HG03103 (cell line): Measurements from ENCODE around the gene COX6B2.

Experiments used
- ATAC-seq: cut with Tn5 transposase; IDR thresholded peaks from one replicate; pipeline ENCODE4 v1.9.1; 2021; ENCODE audit warnings: low read depth; ENCODE audit not compliant: unreplicated experiment

COX6B2 gene

GRCh38 chr19:55383279-55384130 is 29.0 kb upstream of the COX6B2 start:
- no peak for ATAC-seq

DNA sequence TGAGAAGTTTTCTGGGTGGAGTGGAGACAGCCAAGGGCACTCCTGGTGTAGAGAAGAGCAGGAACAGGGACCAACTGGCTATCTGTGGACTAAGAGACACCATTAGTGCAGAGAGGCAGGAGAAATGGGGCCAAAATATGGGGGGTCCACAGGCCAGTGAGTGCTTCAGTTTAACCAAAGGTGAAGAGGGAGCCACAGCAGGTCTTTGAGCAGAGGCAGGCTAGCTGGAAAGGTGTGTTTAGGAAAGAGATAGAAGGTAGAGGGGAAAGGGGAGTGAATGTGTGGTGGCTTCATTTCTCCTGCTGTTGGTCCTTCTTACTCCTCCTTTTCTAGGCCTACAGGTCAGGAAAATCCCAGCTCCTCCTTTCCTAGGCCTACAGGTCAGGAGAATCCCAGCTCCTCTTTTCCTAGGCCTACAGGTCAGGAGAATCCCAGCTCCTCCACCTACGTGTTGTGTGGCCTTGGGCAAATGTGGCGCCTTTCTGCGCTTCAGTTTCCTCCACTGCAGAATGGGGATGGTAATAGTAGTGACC is 28.1 kb upstream of the COX6B2 start:
- no peak for ATAC-seq

DNA sequence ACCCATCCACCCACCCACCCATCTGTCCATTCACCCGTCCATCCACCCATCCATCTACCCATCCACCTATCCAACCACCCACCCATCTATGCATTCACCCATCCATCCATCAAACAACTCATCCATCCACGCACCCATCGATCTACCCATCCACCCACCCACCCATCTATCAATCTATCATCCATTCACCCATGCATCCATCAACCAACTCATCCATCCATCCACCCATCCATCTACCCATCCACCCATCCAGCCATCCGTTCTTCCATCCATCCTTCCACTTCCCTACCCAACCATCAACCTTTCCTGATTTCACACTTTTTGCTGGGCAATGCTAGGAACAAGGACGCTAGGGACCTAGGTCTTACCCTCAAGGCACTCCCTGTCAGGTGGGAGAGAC is 27.5 kb upstream of the COX6B2 start:
- no peak for ATAC-seq

DNA sequence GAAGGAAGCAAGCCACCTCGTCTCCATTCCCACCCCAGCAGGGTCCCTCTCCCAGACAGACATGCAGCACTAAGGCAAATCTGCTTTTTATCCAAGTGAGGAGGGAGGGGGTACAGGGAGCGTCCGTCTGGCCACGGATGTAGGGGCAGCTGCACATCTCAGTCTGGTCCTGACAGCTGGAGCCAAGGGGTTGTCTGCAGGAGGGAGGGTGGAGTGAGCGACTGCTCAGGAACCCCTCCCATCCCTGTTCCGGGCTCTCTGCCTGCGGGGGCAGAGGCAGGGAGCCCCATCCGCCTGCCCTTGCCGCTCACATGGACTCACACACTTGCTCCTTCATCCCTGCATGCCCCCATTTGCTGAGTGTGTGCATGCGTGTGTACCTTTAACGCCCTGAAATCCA is 24.7 kb upstream of the COX6B2 start:
- ATAC-seq = no peak

DNA sequence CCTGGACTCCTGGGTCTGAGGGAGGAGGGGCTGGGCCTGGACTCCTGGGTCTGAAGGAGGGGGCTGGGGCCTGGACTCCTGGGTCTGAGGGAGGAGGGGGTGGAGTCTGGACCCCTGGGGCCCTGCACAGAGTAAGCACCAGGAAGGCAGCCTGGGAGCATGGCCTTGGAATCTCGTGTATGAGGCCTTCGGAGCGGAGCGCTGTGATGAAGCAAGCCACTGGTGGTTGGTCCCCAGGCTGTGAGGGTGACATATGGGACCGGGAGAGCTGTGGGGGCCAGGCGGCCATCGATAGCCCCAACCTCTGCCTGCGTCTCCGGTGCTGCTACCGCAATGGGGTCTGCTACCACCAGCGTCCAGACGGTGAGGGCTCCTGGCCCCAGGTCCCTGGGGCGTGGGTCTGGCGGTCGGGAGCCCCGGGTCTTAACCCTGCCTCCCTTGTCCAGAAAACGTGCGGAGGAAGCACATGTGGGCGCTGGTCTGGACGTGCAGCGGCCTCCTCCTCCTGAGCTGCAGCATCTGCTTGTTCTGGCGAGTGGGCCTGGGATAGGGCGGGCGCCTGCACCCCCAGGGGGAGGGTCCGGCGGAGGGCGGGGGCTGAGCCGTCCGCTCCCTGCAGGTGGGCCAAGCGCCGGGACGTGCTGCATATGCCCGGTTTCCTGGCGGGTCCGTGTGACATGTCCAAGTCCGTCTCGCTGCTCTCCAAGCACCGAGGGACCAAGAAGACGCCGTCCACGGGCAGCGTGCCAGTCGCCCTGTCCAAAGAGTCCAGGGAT is 23.0 kb upstream of the COX6B2 start:
- no peak for ATAC-seq

- no peak for ATAC-seq
Observed at GRCh38 chr19:55376241-55376933, 21.9 kb upstream of the COX6B2 start, which contains the start of gene TMEM190. Gene TMEM190, plus strand, starts transcription at chr19:55376826. Its CDS starts 28 bp downstream, at chr19:55376854.

GRCh38 chr19:55373993-55374757 is 19.7 kb upstream of the COX6B2 start:
- ATAC-seq = no peak

DNA sequence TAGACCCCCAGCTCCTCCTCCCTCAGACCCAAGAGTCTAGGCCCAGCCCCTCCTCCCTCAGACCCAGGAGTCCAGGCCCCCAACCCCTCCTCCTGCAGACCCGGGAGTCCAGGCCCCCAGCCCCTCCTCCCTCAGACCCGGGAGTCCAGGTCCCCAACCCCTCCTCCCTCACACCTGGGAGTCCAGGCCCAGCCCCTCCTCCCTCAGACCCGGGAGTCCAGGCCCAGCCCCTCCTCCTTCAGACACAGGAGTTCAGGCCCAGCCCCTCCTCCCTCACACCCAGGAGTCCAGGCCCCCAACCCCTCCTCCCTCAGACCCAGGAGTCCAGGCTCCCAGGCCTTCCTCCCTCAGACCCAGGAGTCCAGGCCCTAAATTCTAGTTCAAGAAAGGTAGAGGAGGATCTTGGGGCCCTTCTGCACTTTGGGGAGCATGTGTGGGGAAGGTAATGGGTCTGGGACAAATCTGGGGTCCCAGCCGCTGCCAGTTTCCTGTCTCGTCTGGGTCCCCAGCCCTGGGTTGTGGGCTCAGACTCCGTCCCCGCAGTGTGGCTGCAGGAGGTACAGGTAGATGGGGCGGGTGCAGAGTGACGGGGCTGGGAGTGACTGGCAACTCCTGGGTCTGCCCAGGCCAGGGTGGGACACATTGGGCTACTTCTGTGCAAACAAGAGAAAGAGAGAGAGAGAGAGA is 18.9 kb upstream of the COX6B2 start:
- ATAC-seq = no peak

- ATAC-seq = no peak
Observed at GRCh38 chr19:55372316-55373081, 18.0 kb upstream of the COX6B2 start.

DNA sequence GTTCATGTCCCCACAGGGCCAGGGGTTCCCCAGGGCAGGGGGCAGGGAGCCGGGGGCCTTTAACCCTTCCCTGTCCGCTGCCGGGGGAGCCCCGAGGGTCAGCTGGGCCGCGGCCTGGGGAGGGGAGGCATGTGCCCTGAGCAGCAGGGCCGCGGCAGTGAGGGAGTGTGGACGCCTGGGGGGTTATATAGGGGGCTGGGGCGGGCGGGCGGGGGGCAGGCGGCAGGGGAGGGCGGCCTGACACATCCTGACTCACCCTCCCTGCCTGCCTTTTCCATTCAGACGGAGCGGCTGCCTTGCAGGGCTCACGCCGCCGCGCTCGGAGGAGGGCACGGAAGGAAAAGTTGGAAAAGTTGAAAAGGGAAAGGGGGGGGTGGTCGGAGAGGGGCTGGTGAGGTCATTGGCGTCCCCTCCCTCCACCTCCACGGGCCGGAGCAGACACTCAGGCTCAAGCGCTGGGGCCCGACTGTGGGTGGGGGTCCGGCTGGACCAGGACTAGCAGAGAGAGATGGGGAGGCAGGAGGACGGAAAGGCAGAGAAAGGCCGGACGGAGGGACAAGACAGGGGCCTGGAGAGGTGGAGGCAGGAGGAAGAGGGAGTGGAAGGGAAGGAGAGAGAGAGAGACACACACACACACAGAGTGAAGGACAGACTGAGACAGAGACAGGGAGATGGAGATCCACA is 15.9 kb upstream of the COX6B2 start, which contains the start of gene IL11:
Gene IL11, minus strand, starts transcription at position 159 of the 684 bp plus-strand sequence. Its CDS starts 153 bp downstream, at position 6.
- ATAC-seq = no peak

GRCh38 chr19:55369653-55370304 is 15.3 kb upstream of the COX6B2 start:
- ATAC-seq = no peak

- no peak for ATAC-seq
Observed at GRCh38 chr19:55368701-55369563, 14.4 kb upstream of the COX6B2 start.

DNA sequence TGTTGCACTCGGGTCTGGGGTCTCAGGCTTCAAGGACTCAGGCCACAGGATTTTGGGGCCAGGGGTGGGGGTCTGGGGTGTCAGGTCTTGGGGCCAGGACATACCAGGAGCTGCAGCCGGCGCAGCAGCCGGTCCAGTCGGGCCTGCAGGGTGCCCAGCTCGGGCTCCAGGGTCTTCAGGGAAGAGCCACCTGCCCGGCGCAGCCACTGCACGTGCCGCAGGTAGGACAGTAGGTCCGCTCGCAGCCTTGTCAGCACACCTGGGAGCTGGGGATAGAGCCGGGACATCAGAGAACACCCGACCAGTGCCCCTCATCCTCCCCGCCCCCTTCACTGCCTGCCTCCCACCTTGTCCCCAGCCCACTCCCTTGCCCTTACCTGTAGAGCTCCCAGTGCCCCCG is 13.6 kb upstream of the COX6B2 start:
- ATAC-seq = no peak

- no peak for ATAC-seq
Observed at GRCh38 chr19:55366790-55367189, 12.3 kb upstream of the COX6B2 start.

DNA sequence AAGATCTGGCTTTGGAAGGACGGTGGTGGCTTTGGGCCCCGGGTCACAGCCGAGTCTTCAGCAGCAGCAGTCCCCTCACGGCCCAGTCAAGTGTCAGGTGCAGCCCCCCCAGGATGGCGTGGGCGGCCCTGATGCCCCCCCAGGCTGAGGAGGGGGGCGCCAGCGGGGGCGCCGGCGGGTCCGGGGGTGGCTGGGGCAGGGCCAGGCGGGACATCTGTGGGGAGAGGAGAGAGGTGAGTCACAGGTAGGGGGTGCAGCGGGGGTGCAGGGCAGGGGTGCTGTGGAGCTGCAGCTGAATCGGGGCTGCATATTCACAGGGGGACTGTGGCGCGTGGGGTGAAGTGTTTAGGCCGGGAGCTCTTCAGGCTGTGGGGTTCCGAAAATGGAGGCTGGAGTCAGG is 11.4 kb upstream of the COX6B2 start:
- ATAC-seq = no peak

DNA sequence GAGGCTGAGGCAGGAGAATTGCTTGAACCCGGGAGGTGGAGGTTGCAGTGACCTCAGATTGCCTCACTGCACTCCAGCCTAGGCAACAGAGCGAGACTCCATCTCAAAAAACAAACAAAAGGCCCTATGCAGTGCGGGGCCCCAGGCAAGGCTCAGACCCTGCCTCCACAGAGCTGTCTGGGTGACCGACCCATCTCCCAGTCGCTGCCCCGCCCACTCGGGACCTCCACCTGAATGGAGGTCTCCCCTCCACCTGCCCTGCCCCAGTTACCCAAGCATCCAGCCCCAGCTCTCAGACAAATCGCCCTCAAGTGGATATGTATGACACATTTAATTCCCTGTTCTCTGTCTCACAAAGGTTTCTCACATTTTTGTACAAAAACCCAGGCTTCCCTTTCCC is 10.7 kb upstream of the COX6B2 start:
- ATAC-seq = no peak
